Ascending aorta (tissue), 2 donors: ENCODE measurements around the gene ZFC3H1. TPM values are rescaled to one million over a fixed set of nuclear protein-coding genes. Genes with fewer than 3 reads are reported as not detected.

ENCODE experiments used
- DNase-seq, 2 donors: peaks; one replicate each; pipeline ENCODE4 v3.0.0-alpha.2; 2019; ENCODE audit warnings: low spot score in 2 of 2
- H3K27ac ChIP-seq, 2 donors: fragments of 200-600 bp; sonication (generic); one replicate each; pipeline ENCODE4 v1.5.1; 2016 to 2017; ENCODE audit warnings: mild to moderate bottlenecking in 1 of 2
- H3K27me3 ChIP-seq: fragments of 200-600 bp; sonication (generic); one replicate; pipeline ENCODE4 v1.5.1; 2017
- H3K36me3 ChIP-seq, 2 donors: fragments of 200-600 bp; sonication (generic); one replicate each; pipeline ENCODE4 v1.5.1; 2016
- H3K4me1 ChIP-seq, 2 donors: fragments of 200-600 bp; sonication (generic); one replicate each; pipeline ENCODE4 v1.5.1; 2016 to 2017; ENCODE audit warnings: mild to moderate bottlenecking in 1 of 2
- H3K4me3 ChIP-seq, 2 donors: fragments of 200-600 bp; sonication (generic); one replicate each; pipeline ENCODE4 v1.5.1; 2016 to 2017; ENCODE audit warnings: mild to moderate bottlenecking in 1 of 2
- H3K9me3 ChIP-seq, 2 donors: fragments of 200-600 bp; sonication (generic); one replicate each; pipeline ENCODE4 v1.5.1; 2016
- CTCF ChIP-seq, 3 experiments: fragments of 200-600 bp in 2 of 3; fragments of 450-650 bp in 1 of 3; sonication (generic) in 2 of 3; IDR thresholded peaks; one replicate each; pipeline ENCODE4 v1.5.1; 2016 to 2019; ENCODE audit warnings: antibody characterized with exemption in 3 of 3, mild to moderate bottlenecking in 1 of 3, moderate library complexity in 1 of 3
- intact Hi-C: fragments of 100-400 bp; cut with DNase I; formaldehyde crosslinking; loops from one replicate; pipeline ENCODE4 v1.15.1; 2023
- total RNA-seq: library from RNA; depleted of rRNA; stranded (reverse); fragments of >200 nt; gene quantifications from one replicate; pipeline ENCODE4 v1.1.0, GENCODE V29; 2016

The ZFC3H1 gene
- total RNA-seq, 1 donor from 2014 or later, result 15.8 TPM

GRCh38 chr12:71656740-71657139 is 6.9 kb downstream of the ZFC3H1 start:
- peaks cover 0 to 20% of the 10 kb centered on the region in 2 donors for H3K4me1 ChIP-seq
- H3K36me3 ChIP-seq, result peaks cover 34 to 50% of the 10 kb centered on the region in 2 donors
- TF ChIP-seq CTCF (IDR thresholded peaks at IDR 0.05), result no peak

GRCh38 chr12:71655907-71656306 is 7.7 kb downstream of the ZFC3H1 start:
- TF ChIP-seq CTCF (IDR thresholded peaks at IDR 0.05), result no peak
- H3K4me1 ChIP-seq, result peaks cover 0 to 12% of the 10 kb centered on the region in 2 donors
- no peak overlapping the region for H3K27ac ChIP-seq
- no peaks in the 10 kb centered on the region for H3K27me3 ChIP-seq
- peaks cover 0 to 4% of the 10 kb centered on the region in 2 donors for H3K9me3 ChIP-seq
- no peak for DNase-seq
- H3K4me3 ChIP-seq, result no peak overlapping the region
- H3K36me3 ChIP-seq, result peaks cover 37 to 50% of the 10 kb centered on the region in 2 donors
- intact Hi-C loops, result no loop called here

More at GRCh38 chr12:71656740-71657139, 6.9 kb downstream of the ZFC3H1 start:
- H3K9me3 ChIP-seq, result peaks cover 0 to 4% of the 10 kb centered on the region in 2 donors
- H3K27me3 ChIP-seq, result no peaks in the 10 kb centered on the region
- no peak overlapping the region for H3K27ac ChIP-seq
- intact Hi-C loops, result no loop called here
- DNase-seq, result no peak
- no peak overlapping the region for H3K4me3 ChIP-seq

GRCh38 chr12:71655495-71655894 is 8.2 kb downstream of the ZFC3H1 start:
- Histone ChIP-seq H3K36me3 (peaks cover 41 to 50% of the 10 kb centered on the region in 2 donors), H3K4me1 (peaks cover 0 to 8% of the 10 kb centered on the region in 2 donors), H3K4me3 (no peak overlapping the region), H3K9me3 (peaks cover 0 to 4% of the 10 kb centered on the region in 2 donors), H3K27ac (no peak overlapping the region), H3K27me3 (no peaks in the 10 kb centered on the region)
- DNase-seq, result no peak
- TF ChIP-seq CTCF (IDR thresholded peaks at IDR 0.05), result no peak
- intact Hi-C loops, result no loop called here

- DNase-seq, result no peak
- Histone ChIP-seq H3K4me3 (no peak overlapping the region), H3K36me3 (peaks cover 33 to 45% of the 10 kb centered on the region in 2 donors), H3K27me3 (no peaks in the 10 kb centered on the region), H3K27ac (no peak overlapping the region), H3K9me3 (peaks cover 0 to 4% of the 10 kb centered on the region in 2 donors), H3K4me1 (peaks cover 0 to 4% of the 10 kb centered on the region in 2 donors)
- intact Hi-C loops, result no loop called here
- TF ChIP-seq CTCF (IDR thresholded peaks at IDR 0.05), result no peak
These were observed 9.4 kb downstream of the ZFC3H1 start for GRCh38 chr12:71654200-71654599.

- Histone ChIP-seq H3K4me3 (no peak overlapping the region), H3K9me3 (peaks cover 0 to 4% of the 10 kb centered on the region in 2 donors), H3K27ac (no peak overlapping the region), H3K27me3 (no peaks in the 10 kb centered on the region), H3K36me3 (peaks cover 22 to 34% of the 10 kb centered on the region in 2 donors), H3K4me1 (peaks cover 0 to 4% of the 10 kb centered on the region in 2 donors)
- DNase-seq, result no peak
- intact Hi-C loops, result no loop called here
- TF ChIP-seq CTCF (IDR thresholded peaks at IDR 0.05), result no peak
These were observed 10.5 kb downstream of the ZFC3H1 start for GRCh38 chr12:71653137-71653536.

- peaks cover 0 to 4% of the 10 kb centered on the region in 2 donors for H3K9me3 ChIP-seq
- H3K4me1 ChIP-seq, result peaks cover 0 to 4% of the 10 kb centered on the region in 2 donors
- intact Hi-C loops, result no loop called here
- DNase-seq, result no peak
- TF ChIP-seq CTCF (IDR thresholded peaks at IDR 0.05), result no peak
- H3K36me3 ChIP-seq, result peaks cover 20 to 31% of the 10 kb centered on the region in 2 donors
- no peaks in the 10 kb centered on the region for H3K27me3 ChIP-seq
- H3K4me3 ChIP-seq, result no peak overlapping the region
- no peak overlapping the region for H3K27ac ChIP-seq
These were observed 11.0 kb downstream of the ZFC3H1 start for GRCh38 chr12:71652656-71653055.
